Right atrium auricular region (tissue), 2 donors: Measurements from ENCODE around the gene ATG2A. TPM values are rescaled to one million over a fixed set of nuclear protein-coding genes. Genes with fewer than 3 reads are reported as not detected.

Experiments used
- DNase-seq: peaks from one replicate; pipeline ENCODE4 v3.0.0-alpha.2; 2019; ENCODE audit warnings: low spot score
- H3K27ac ChIP-seq, 2 donors: fragments of 200-600 bp; sonication (generic); 1 replicate in 1 of 2; 2 replicates in 1 of 2; pipeline ENCODE4 v1.5.1; 2016 to 2019
- H3K27me3 ChIP-seq, 2 donors: fragments of 200-600 bp; sonication (generic); one replicate each; pipeline versions ENCODE4 v1.5.1 to v1.6.0; 2017 to 2019
- H3K36me3 ChIP-seq: fragments of 200-600 bp; sonication (generic); one replicate; pipeline ENCODE4 v1.5.1; 2016
- H3K4me1 ChIP-seq, 2 donors: fragments of 200-600 bp; sonication (generic); one replicate each; pipeline versions ENCODE4 v1.5.1 to v1.6.0; 2017 to 2019
- H3K4me3 ChIP-seq, 2 donors: fragments of 200-600 bp; sonication (generic); 1 replicate in 1 of 2; 2 replicates in 1 of 2; pipeline ENCODE4 v1.5.1; 2017 to 2019; ENCODE audit warnings: mild to moderate bottlenecking in 1 of 2, moderate library complexity in 1 of 2
- H3K9me3 ChIP-seq, 2 donors: fragments of 200-600 bp; sonication (generic); one replicate each; pipeline ENCODE4 v1.5.1; 2019
- CTCF ChIP-seq, 2 donors: fragments of 200-600 bp; sonication (generic); IDR thresholded peaks; one replicate each; pipeline ENCODE4 v1.5.1; 2019; ENCODE audit warnings: antibody characterized with exemption in 2 of 2
- total RNA-seq, 2 donors: library from RNA; depleted of rRNA; stranded (reverse); fragments of >200 nt; gene quantifications; one replicate each; pipeline ENCODE4 v1.1.0, GENCODE V29; 2016

Gene ATG2A
- total RNA-seq, 2 donors from 2014 or later: 16.0 to 24.1 TPM

GRCh38 chr11:64878494-64879243, 38.3 kb downstream of the ATG2A start, which contains the start of gene EHD1:
Gene EHD1, minus strand, starts transcription at chr11:64878621. Its CDS starts 157 bp downstream, at chr11:64878464.
- Histone ChIP-seq H3K4me1 (peaks cover 0 to 59% of the 10 kb centered on the region in 2 donors), H3K36me3 (peaks cover 7% of the 10 kb centered on the region), H3K27me3 (no peaks in the 10 kb centered on the region), H3K4me3 (peak within 1 kb of the TSS; percentile 84 to 87), H3K27ac (peak within 1 kb of the TSS; percentile 89 to 90), H3K9me3 (no peaks in the 10 kb centered on the region)
- DNase-seq: peak; percentile 98
- peak; percentile 17 to 57 for TF ChIP-seq CTCF (IDR thresholded peaks at IDR 0.05)

GRCh38 chr11:64878223-64878493, 38.9 kb downstream of the ATG2A start:
- Histone ChIP-seq H3K4me1 (peaks cover 0 to 64% of the 10 kb centered on the region in 2 donors), H3K36me3 (peaks cover 12% of the 10 kb centered on the region), H3K27me3 (no peaks in the 10 kb centered on the region), H3K27ac (peak overlapping the region; percentile 89 to 90), H3K4me3 (peak overlapping the region; percentile 84 to 87), H3K9me3 (no peaks in the 10 kb centered on the region)
- TF ChIP-seq CTCF (IDR thresholded peaks at IDR 0.05): no peak
- peak; percentile 72 for DNase-seq

- peaks cover 0 to 70% of the 10 kb centered on the region in 2 donors for H3K4me1 ChIP-seq
- H3K4me3 ChIP-seq: peak overlapping the region; percentile 84 to 87
- H3K27ac ChIP-seq: peak overlapping the region; percentile 89 to 90
- no peak for DNase-seq
- TF ChIP-seq CTCF (IDR thresholded peaks at IDR 0.05): no peak
- H3K27me3 ChIP-seq: no peaks in the 10 kb centered on the region
- peaks cover 17% of the 10 kb centered on the region for H3K36me3 ChIP-seq
- H3K9me3 ChIP-seq: no peaks in the 10 kb centered on the region
Observed at GRCh38 chr11:64877390-64878222, 39.4 kb downstream of the ATG2A start.

- Histone ChIP-seq H3K27ac (peak overlapping the region; percentile 89 to 90), H3K36me3 (peaks cover 24% of the 10 kb centered on the region), H3K4me1 (peaks cover 0 to 77% of the 10 kb centered on the region in 2 donors), H3K27me3 (no peaks in the 10 kb centered on the region), H3K9me3 (no peaks in the 10 kb centered on the region), H3K4me3 (peak overlapping the region; percentile 84 to 87)
- TF ChIP-seq CTCF (IDR thresholded peaks at IDR 0.05): no peak
- no peak for DNase-seq
Observed at GRCh38 chr11:64876835-64877341, 40.1 kb downstream of the ATG2A start.

GRCh38 chr11:64876229-64876750, 40.7 kb downstream of the ATG2A start:
- H3K9me3 ChIP-seq: no peaks in the 10 kb centered on the region
- peak overlapping the region; percentile 89 to 90 for H3K27ac ChIP-seq
- peaks cover 0 to 83% of the 10 kb centered on the region in 2 donors for H3K4me1 ChIP-seq
- no peak for TF ChIP-seq CTCF (IDR thresholded peaks at IDR 0.05)
- H3K4me3 ChIP-seq: peak overlapping the region; percentile 84 to 87
- peaks cover 30% of the 10 kb centered on the region for H3K36me3 ChIP-seq
- H3K27me3 ChIP-seq: no peaks in the 10 kb centered on the region
- no peak for DNase-seq
